Ascending aorta (tissue), 2 donors: Measurements from ENCODE around the gene SCIN. TPM values are rescaled to one million over a fixed set of nuclear protein-coding genes. Genes with fewer than 3 reads are reported as not detected.

Experiments used
- DNase-seq, 2 donors: peaks; one replicate each; pipeline ENCODE4 v3.0.0-alpha.2; 2019; ENCODE audit warnings: low spot score in 2 of 2
- H3K27ac ChIP-seq, 2 donors: fragments of 200-600 bp; sonication (generic); one replicate each; pipeline ENCODE4 v1.5.1; 2016 to 2017; ENCODE audit warnings: mild to moderate bottlenecking in 1 of 2
- H3K27me3 ChIP-seq: fragments of 200-600 bp; sonication (generic); one replicate; pipeline ENCODE4 v1.5.1; 2017
- H3K36me3 ChIP-seq, 2 donors: fragments of 200-600 bp; sonication (generic); one replicate each; pipeline ENCODE4 v1.5.1; 2016
- H3K4me1 ChIP-seq, 2 donors: fragments of 200-600 bp; sonication (generic); one replicate each; pipeline ENCODE4 v1.5.1; 2016 to 2017; ENCODE audit warnings: mild to moderate bottlenecking in 1 of 2
- H3K4me3 ChIP-seq, 2 donors: fragments of 200-600 bp; sonication (generic); one replicate each; pipeline ENCODE4 v1.5.1; 2016 to 2017; ENCODE audit warnings: mild to moderate bottlenecking in 1 of 2
- H3K9me3 ChIP-seq, 2 donors: fragments of 200-600 bp; sonication (generic); one replicate each; pipeline ENCODE4 v1.5.1; 2016
- CTCF ChIP-seq, 3 experiments: fragments of 200-600 bp in 2 of 3; fragments of 450-650 bp in 1 of 3; sonication (generic) in 2 of 3; IDR thresholded peaks; one replicate each; pipeline ENCODE4 v1.5.1; 2016 to 2019; ENCODE audit warnings: antibody characterized with exemption in 3 of 3, mild to moderate bottlenecking in 1 of 3, moderate library complexity in 1 of 3
- intact Hi-C: fragments of 100-400 bp; cut with DNase I; formaldehyde crosslinking; loops from one replicate; pipeline ENCODE4 v1.15.1; 2023
- total RNA-seq: library from RNA; depleted of rRNA; stranded (reverse); fragments of >200 nt; gene quantifications from one replicate; pipeline ENCODE4 v1.1.0, GENCODE V29; 2016

SCIN gene
- total RNA-seq, 1 donor from 2014 or later: not detected

GRCh38 chr7:12571691-12572090 is 1.2 kb downstream of the SCIN start:
- intact Hi-C loops: no loop called here
- peaks cover 0 to 8% of the 10 kb centered on the region in 2 donors for H3K4me1 ChIP-seq
- DNase-seq: no peak
- no peak overlapping the region for H3K4me3 ChIP-seq
- no peaks in the 10 kb centered on the region for H3K36me3 ChIP-seq
- H3K27ac ChIP-seq: no peak overlapping the region
- H3K9me3 ChIP-seq: no peaks in the 10 kb centered on the region
- H3K27me3 ChIP-seq: no peaks in the 10 kb centered on the region
- TF ChIP-seq CTCF (IDR thresholded peaks at IDR 0.05): no peak

- no peak overlapping the region for H3K27ac ChIP-seq
- intact Hi-C loops: no loop called here
- no peaks in the 10 kb centered on the region for H3K27me3 ChIP-seq
- H3K36me3 ChIP-seq: no peaks in the 10 kb centered on the region
- H3K9me3 ChIP-seq: no peaks in the 10 kb centered on the region
- H3K4me3 ChIP-seq: no peak overlapping the region
- TF ChIP-seq CTCF (IDR thresholded peaks at IDR 0.05): no peak
- H3K4me1 ChIP-seq: peaks cover 0 to 8% of the 10 kb centered on the region in 2 donors
- no peak for DNase-seq
These were observed 2.5 kb downstream of the SCIN start for GRCh38 chr7:12572941-12573575.

- Histone ChIP-seq H3K36me3 (no peaks in the 10 kb centered on the region), H3K4me3 (no peak overlapping the region), H3K27ac (no peak overlapping the region), H3K27me3 (no peaks in the 10 kb centered on the region), H3K9me3 (no peaks in the 10 kb centered on the region), H3K4me1 (peaks cover 0 to 8% of the 10 kb centered on the region in 2 donors)
- TF ChIP-seq CTCF (IDR thresholded peaks at IDR 0.05): no peak
- intact Hi-C loops: no loop called here
- DNase-seq: no peak
These were observed 3.4 kb downstream of the SCIN start for GRCh38 chr7:12573885-12574284.

- no peak for DNase-seq
- TF ChIP-seq CTCF (IDR thresholded peaks at IDR 0.05): no peak
- Histone ChIP-seq H3K4me3 (no peak overlapping the region), H3K36me3 (no peaks in the 10 kb centered on the region), H3K4me1 (no peaks in the 10 kb centered on the region), H3K27me3 (no peaks in the 10 kb centered on the region), H3K9me3 (no peaks in the 10 kb centered on the region), H3K27ac (no peak overlapping the region)
- intact Hi-C loops: no loop called here
These were observed 8.6 kb downstream of the SCIN start for GRCh38 chr7:12578930-12579640.

- H3K27me3 ChIP-seq: no peaks in the 10 kb centered on the region
- intact Hi-C loops: no loop called here
- no peaks in the 10 kb centered on the region for H3K36me3 ChIP-seq
- no peak for DNase-seq
- H3K9me3 ChIP-seq: no peaks in the 10 kb centered on the region
- no peak overlapping the region for H3K4me3 ChIP-seq
- no peak for TF ChIP-seq CTCF (IDR thresholded peaks at IDR 0.05)
- no peaks in the 10 kb centered on the region for H3K4me1 ChIP-seq
- H3K27ac ChIP-seq: no peak overlapping the region
These were observed 11.4 kb downstream of the SCIN start for GRCh38 chr7:12581897-12582296.
